HepG2 (cell line): Measurements from ENCODE around the gene DCUN1D4. TPM values are rescaled to one million over a fixed set of nuclear protein-coding genes. Genes with fewer than 3 reads are reported as not detected.
A peak's percentile ranks its signal among the peaks of the same experiment; 100 is the strongest.

Experiments used
- ATAC-seq: fragments of 200-7000 bp; cut with Tn5 transposase; 3 replicates; pipeline ENCODE4 v1.9.1; 2020; ENCODE audit warnings: mild to moderate bottlenecking, moderate library complexity
- BruUV-seq: library from RNA; stranded (reverse); fragments of 400-500 nt; replicated peaks from 2 replicates; lab custom pipeline; 2021; lab: Mats Ljungman, UMichigan
- CTCF ChIA-PET: fragments of 300-600 bp; formaldehyde crosslinking; extraction: SDS; loops from one replicate; lab custom pipeline; 2021; ENCODE audit warnings: low total read pairs, inconsistent platforms, low intra/inter-chr PET ratio; lab: Yijun Ruan, JAX
- POLR2A ChIA-PET: fragments of 350-600 bp; sonication (Branson Sonifier 250); formaldehyde crosslinking; loops from one replicate; lab custom pipeline; 2020; ENCODE audit warnings: antibody characterized with exemption, inconsistent platforms; lab: Yijun Ruan, JAX
- DNase-seq: peaks from one replicate; pipeline ENCODE4 v3.0.0-alpha.2; 2015; ENCODE audit warnings: low spot score
- FAIRE-seq: peaks from 3 replicates; lab custom pipeline; 2011; peaks lifted over from hg19 to GRCh38; lab: Jason Lieb, UNC
- H2AFZ ChIP-seq: one replicate; pipeline ENCODE4 v1.6.1; 2011; ENCODE audit warnings: low read length, inconsistent platforms
- H3K27ac ChIP-seq: fragments of 300-600 bp; 3 replicates; pipeline ENCODE4 v1.8.0; 2011; ENCODE audit warnings: mixed run types, mild to moderate bottlenecking, mixed read lengths, low read length, inconsistent platforms; ENCODE audit not compliant: insufficient read depth; ENCODE audit errors: extremely low read length
- H3K27me3 ChIP-seq, 2 experiments: fragments of 200-600 bp in 1 of 2; 2 replicates in 1 of 2; 3 replicates in 1 of 2; pipeline versions ENCODE4 v1.6.0 to v1.8.0; 2011; ENCODE audit warnings: low read length in 2 of 2, mild to moderate bottlenecking in 2 of 2, moderate library complexity in 2 of 2, inconsistent platforms in 1 of 2; ENCODE audit not compliant: insufficient read depth in 2 of 2, control insufficient read depth in 1 of 2
- H3K36me3 ChIP-seq, 2 experiments: fragments of 200-600 bp in 1 of 2; replicated peaks in 1 of 2; 2 replicates in 1 of 2; 3 replicates in 1 of 2; pipeline versions ENCODE4 v1.5.1 to v1.8.0; 2011; ENCODE audit warnings: low read length in 2 of 2, inconsistent platforms in 1 of 2; ENCODE audit not compliant: insufficient read depth in 2 of 2, control insufficient read depth in 1 of 2
- H3K4me1 ChIP-seq: 2 replicates; pipeline ENCODE4 v1.5.1; 2012; ENCODE audit warnings: low read length, inconsistent platforms; ENCODE audit not compliant: insufficient read depth
- H3K4me2 ChIP-seq: 2 replicates; pipeline ENCODE4 v1.6.0; 2011; ENCODE audit warnings: low read depth, low read length, inconsistent platforms
- H3K4me3 ChIP-seq, 3 experiments: fragments of 200-600 bp in 1 of 3; sonication (generic), shearing (Covaris generic) in 1 of 3; replicated peaks in 1 of 3; 2 replicates each; pipeline ENCODE4 v1.5.1; 2011 to 2016; ENCODE audit warnings: low read length in 3 of 3, inconsistent platforms in 2 of 3, low read depth in 2 of 3, mild to moderate bottlenecking in 2 of 3, control low read depth in 1 of 3, mixed read lengths in 1 of 3; ENCODE audit not compliant: insufficient read depth in 1 of 3
- H3K79me2 ChIP-seq: one replicate; pipeline ENCODE4 v1.6.1; 2011; ENCODE audit warnings: low read length, inconsistent platforms; ENCODE audit not compliant: insufficient read depth
- H3K9ac ChIP-seq: 2 replicates; pipeline ENCODE4 v1.6.0; 2011; ENCODE audit warnings: mild to moderate bottlenecking, low read depth, low read length, inconsistent platforms; ENCODE audit not compliant: insufficient read depth
- H3K9me3 ChIP-seq: 2 replicates; pipeline ENCODE4 v1.5.1; 2012; ENCODE audit warnings: mild to moderate bottlenecking, low read length
- H4K20me1 ChIP-seq: 2 replicates; pipeline ENCODE4 v1.6.0; 2011; ENCODE audit warnings: inconsistent platforms, mild to moderate bottlenecking, low read length, moderate library complexity; ENCODE audit not compliant: insufficient read depth
- DPF2 ChIP-seq: sonication (generic); formaldehyde crosslinking; IDR thresholded peaks from 2 replicates; pipeline ENCODE4 v1.4.0; 2020; ENCODE audit warnings: mild to moderate bottlenecking, low read depth, missing genetic modification reagents, borderline replicate concordance
- HNRNPK ChIP-seq: fragments of 200-400 bp; formaldehyde crosslinking; IDR thresholded peaks from 2 replicates; pipeline ENCODE4 v1.6.1; 2018; ENCODE audit warnings: low read length, low read depth, moderate library complexity, mild to moderate bottlenecking; ENCODE audit not compliant: poor library complexity, severe bottlenecking
- PCBP2 ChIP-seq: fragments of 200-400 bp; formaldehyde crosslinking; optimal IDR thresholded peaks from 2 replicates; pipeline ENCODE3; 2018; ENCODE audit warnings: low read length, low read depth; ENCODE audit not compliant: poor library complexity, severe bottlenecking
- PHF20 ChIP-seq: sonication (generic); formaldehyde crosslinking; IDR thresholded peaks from 2 replicates; pipeline ENCODE4 v1.5.0; 2020; ENCODE audit warnings: mild to moderate bottlenecking, missing genetic modification reagents
- ZNF10 ChIP-seq: sonication (generic); formaldehyde crosslinking; IDR thresholded peaks from 2 replicates; pipeline ENCODE4 v1.4.0; 2020; ENCODE audit warnings: mild to moderate bottlenecking, low read depth, missing genetic modification reagents, borderline replicate concordance
- ZNF276 ChIP-seq: sonication (generic); formaldehyde crosslinking; IDR thresholded peaks from 2 replicates; pipeline ENCODE4 v1.4.0; 2020; ENCODE audit warnings: mild to moderate bottlenecking, low read depth, missing genetic modification reagents
- ZNF343 ChIP-seq: sonication (generic); formaldehyde crosslinking; IDR thresholded peaks from 2 replicates; pipeline ENCODE4 v1.4.0; 2020; ENCODE audit warnings: mild to moderate bottlenecking, missing genetic modification reagents
- ZNF503 ChIP-seq: sonication (generic); formaldehyde crosslinking; IDR thresholded peaks from 2 replicates; pipeline ENCODE4 v1.4.0; 2020; ENCODE audit warnings: missing genetic modification reagents
- WGBS: methylation state at CpG from one replicate; pipeline ENCODE4 v1.1.6; 2017; ENCODE audit warnings: low lambda C conversion rate; 5-methylcytosine and 5-hydroxymethylcytosine counted together
- in situ Hi-C: cut with HindIII; loops from 2 replicates; pipeline ENCODE4 v1.10.0; 2017; ENCODE audit warnings: low pct_unique_long_range_greater_than_20kb; ENCODE audit not compliant: extremely low pct_ligation_motif_present
- intact Hi-C: fragments of 100-400 bp; cut with micrococcal nuclease; formaldehyde crosslinking; loops from one replicate; pipeline ENCODE4 v1.10.0; 2022; ENCODE audit not compliant: unreplicated experiment
- polyA plus RNA-seq, 8 experiments: library from polyadenylated mRNA; depleted of rRNA in 3 of 8; stranded (reverse) in 7 of 8; unstranded in 1 of 8; fragments of >200 nt; fragmentation: Illumina TruSeq in 4 of 8; extraction: Trizol in 4 of 8; gene quantifications; 2 replicates each; pipeline versions ENCODE4 v1.2.1 to v1.2.3, GENCODE V29; 2011 to 2016; ENCODE audit warnings: low read depth in 4 of 8, missing spikeins in 1 of 8, mixed read lengths in 1 of 8; ENCODE audit not compliant: insufficient read depth in 1 of 8
- total RNA-seq, 5 experiments: library from RNA; depleted of rRNA; stranded (reverse); fragments of >200 nt; fragmentation: Illumina TruSeq; extraction: Trizol; gene quantifications; 2 replicates each; pipeline ENCODE4 v1.2.3, GENCODE V29; 2016; ENCODE audit warnings: low read depth in 1 of 5

Gene DCUN1D4
- total and polyA plus RNA-seq, 2 of the 13 experiments (the other 11 are each of a cell fraction or from before 2014, with no cell fraction given), result 27.9 to 44.4 TPM

GRCh38 chr4:51963841-51964517 lies 121.0 kb downstream of the DCUN1D4 start:
- Histone ChIP-seq H2AFZ (no peak overlapping the region), H3K4me1 (peaks cover 8% of the 10 kb centered on the region; the same call in 1 of the 2 replicates), H3K4me3 (no peak overlapping the region), H3K36me3 (no peaks in the 10 kb centered on the region), H3K27ac (no peak overlapping the region), H3K9ac (no peak overlapping the region), H3K9me3 (no peaks in the 10 kb centered on the region), H3K27me3 (no peaks in the 10 kb centered on the region; a peak in 1 of 5 replicates), H3K4me2 (no peak overlapping the region; the same call in 1 of the 2 replicates), H3K79me2 (no peaks in the 10 kb centered on the region), H4K20me1 (no peaks in the 10 kb centered on the region)
- FAIRE-seq (no peak), ATAC-seq (peak; percentile 59; the same call in 2 of the 3 replicates), DNase-seq (no peak)
- CTCF ChIA-PET, result no interaction called here
- no peak for TF ChIP-seq DPF2 (CRISPR knock-in tag)
- TF ChIP-seq ZNF10, result no peak
- no peak for TF ChIP-seq PHF20 (CRISPR knock-in tag)
- no peak for TF ChIP-seq ZNF503 (CRISPR knock-in tag)
- 4% methylated on average over 4 of the region's 4 CpGs for WGBS
- POLR2A ChIA-PET, result no interaction called here
- intact Hi-C loops, result no loop called here
- BruUV-seq, result no TSS peak
- in situ Hi-C loops, result no loop called here

- POLR2A ChIA-PET, result no interaction called here
- no peaks in the 10 kb centered on the region for H3K36me3 ChIP-seq
- no peaks in the 10 kb centered on the region for H4K20me1 ChIP-seq
- H3K4me3 ChIP-seq, result no peak overlapping the region
- no peak overlapping the region for H3K27ac ChIP-seq
- no peak overlapping the region for H3K9ac ChIP-seq
- DNase-seq (no peak), ATAC-seq (no peak), FAIRE-seq (no peak)
- intact Hi-C loops, result no loop called here
- H3K79me2 ChIP-seq, result no peaks in the 10 kb centered on the region
- CTCF ChIA-PET, result no interaction called here
- 0% methylated on average over 1 of the region's 1 CpG for WGBS
- no peaks in the 10 kb centered on the region for H3K9me3 ChIP-seq
- BruUV-seq, result no TSS peak
- H2AFZ ChIP-seq, result no peak overlapping the region
- in situ Hi-C loops, result no loop called here
- no peak overlapping the region for H3K4me2 ChIP-seq
- peaks cover 8% of the 10 kb centered on the region; the same call in 1 of the 2 replicates for H3K4me1 ChIP-seq
- TF ChIP-seq PCBP2 (peak; percentile 73), ZNF343 (CRISPR knock-in tag) (no peak), ZNF276 (CRISPR knock-in tag) (no peak), HNRNPK (peak; percentile 67)
- no peaks in the 10 kb centered on the region for H3K27me3 ChIP-seq
Observed at GRCh38 chr4:51965862-51966261, 122.9 kb downstream of the DCUN1D4 start.
